K562 (cell line): Measurements from ENCODE around the gene JAKMIP1. TPM values are rescaled to one million over a fixed set of nuclear protein-coding genes. Genes with fewer than 3 reads are reported as not detected.

Experiments used
- PHF8 ChIP-seq: fragments of 200-600 bp; sonication (generic); IDR thresholded peaks from 2 replicates; pipeline ENCODE4 v1.6.1; 2012; ENCODE audit warnings: mixed run types, mild to moderate bottlenecking, inconsistent platforms, low read length, moderate library complexity, borderline replicate concordance
- WHSC1 ChIP-seq: IDR thresholded peaks from one replicate; pipeline ENCODE4 v1.6.1; 2012; ENCODE audit warnings: low read length, control low read depth, inconsistent platforms
- ZNF407 ChIP-seq: fragments of 450-650 bp; IDR thresholded peaks from 2 replicates; pipeline ENCODE4 v1.6.1; 2016; ENCODE audit warnings: low read depth
- polyA plus RNA-seq, 8 experiments: library from polyadenylated mRNA; depleted of rRNA in 4 of 8; stranded (reverse) in 5 of 8; unstranded in 3 of 8; fragments of >200 nt; fragmentation: Nextera tagmentation in 2 of 8; fragmentation: Illumina TruSeq in 1 of 8; extraction: Ambion mirVana in 2 of 8; extraction: Trizol in 1 of 8; gene quantifications; 2 replicates each; pipeline versions ENCODE4 v1.2.1 to v1.2.3, GENCODE V29; 2011 to 2014; ENCODE audit warnings: inconsistent platforms in 1 of 8, missing spikeins in 1 of 8
- total RNA-seq, 7 experiments: library from RNA; depleted of rRNA in 6 of 7; stranded (reverse); fragments of >200 nt in 6 of 7; fragmentation: Illumina TruSeq in 2 of 7; extraction: Trizol in 2 of 7; gene quantifications; 2 replicates each; pipeline versions ENCODE4 v1.2.1 to v1.2.3, GENCODE V29; 2011 to 2021; ENCODE audit warnings: low replicate concordance in 1 of 7

The JAKMIP1 gene
- total and polyA plus RNA-seq, 9 of the 15 experiments (the other 6 are each of a cell fraction or from before 2014, with no cell fraction given) = not detected

- TF ChIP-seq ZNF407 = no peak
- no peak for TF ChIP-seq PHF8
- TF ChIP-seq WHSC1 = no peak
- TF ChIP-seq, all 486 proteins: peak for 0
Measured at GRCh38 chr4:6226506-6226905, 26.2 kb upstream of the JAKMIP1 start (continued).
